CD14-positive monocyte (primary cell): ENCODE measurements around the gene MUC6. TPM values are rescaled to one million over a fixed set of nuclear protein-coding genes. Genes with fewer than 3 reads are reported as not detected.

Experiments
- DNase-seq, 3 donors: peaks; one replicate each; pipeline ENCODE4 v3.0.0-alpha.2; 2011 to 2022
- H2AFZ ChIP-seq: 2 replicates; pipeline ENCODE4 v1.6.0; 2012; ENCODE audit warnings: mild to moderate bottlenecking, low read depth, low read length, inconsistent platforms; ENCODE audit not compliant: insufficient read depth, poor library complexity, severe bottlenecking
- H3K27ac ChIP-seq, 2 donors: 1 replicate in 1 of 2; 2 replicates in 1 of 2; pipeline ENCODE4 v1.5.1; 2012 to 2013; ENCODE audit warnings: low read length in 2 of 2, control low read depth in 1 of 2, inconsistent platforms in 1 of 2, low read depth in 1 of 2, mild to moderate bottlenecking in 1 of 2
- H3K27me3 ChIP-seq, 2 donors: one replicate each; pipeline versions ENCODE4 v1.6.0 to v1.6.1; 2011 to 2013; ENCODE audit warnings: low read length in 2 of 2; ENCODE audit not compliant: control insufficient read depth in 2 of 2, insufficient read depth in 2 of 2
- H3K36me3 ChIP-seq, 2 donors: replicated peaks in 1 of 2; 1 replicate in 1 of 2; 2 replicates in 1 of 2; pipeline versions ENCODE4 v1.5.1 to v1.6.1; 2012 to 2013; ENCODE audit warnings: low read length in 2 of 2, control low read depth in 1 of 2, inconsistent platforms in 1 of 2, mild to moderate bottlenecking in 1 of 2; ENCODE audit not compliant: insufficient read depth in 2 of 2, control insufficient read depth in 1 of 2
- H3K4me1 ChIP-seq, 2 donors: 1 replicate in 1 of 2; 2 replicates in 1 of 2; pipeline versions ENCODE4 v1.5.1 to v1.6.1; 2012 to 2013; ENCODE audit warnings: low read length in 2 of 2, control low read depth in 1 of 2, inconsistent platforms in 1 of 2, mild to moderate bottlenecking in 1 of 2, moderate library complexity in 1 of 2; ENCODE audit not compliant: insufficient read depth in 2 of 2, control insufficient read depth in 1 of 2
- H3K4me2 ChIP-seq: replicated peaks from 2 replicates; pipeline ENCODE3; 2012; ENCODE audit warnings: low read length, moderate library complexity, mild to moderate bottlenecking; ENCODE audit not compliant: poor library complexity, severe bottlenecking; ENCODE audit errors: extremely low read depth
- H3K4me3 ChIP-seq, 3 experiments: fragments of 200-600 bp in 1 of 3; sonication (generic) in 1 of 3; replicated peaks in 1 of 3; 1 replicate in 2 of 3; 2 replicates in 1 of 3; pipeline ENCODE4 v1.5.1; 2011 to 2013; ENCODE audit warnings: low read length in 3 of 3, mild to moderate bottlenecking in 3 of 3, control low read depth in 2 of 3, low read depth in 2 of 3, inconsistent platforms in 1 of 3, moderate library complexity in 1 of 3
- H3K79me2 ChIP-seq: 2 replicates; pipeline ENCODE4 v1.6.0; 2012; ENCODE audit warnings: mild to moderate bottlenecking, control low read depth, inconsistent platforms, low read length, moderate library complexity; ENCODE audit not compliant: insufficient read depth
- H3K9ac ChIP-seq: 2 replicates; pipeline ENCODE4 v1.6.0; 2017; ENCODE audit warnings: low read length, mild to moderate bottlenecking; ENCODE audit not compliant: insufficient read depth, poor library complexity, severe bottlenecking
- H3K9me3 ChIP-seq, 2 donors: replicated peaks in 1 of 2; 1 replicate in 1 of 2; 2 replicates in 1 of 2; pipeline versions ENCODE4 v1.5.1 to v1.6.1; 2012 to 2013; ENCODE audit warnings: low read length in 2 of 2, control low read depth in 1 of 2; ENCODE audit not compliant: control insufficient read depth in 1 of 2, insufficient read depth in 1 of 2
- H4K20me1 ChIP-seq: 2 replicates; pipeline ENCODE4 v1.6.0; 2012; ENCODE audit warnings: mild to moderate bottlenecking, low read length, control low read depth, moderate library complexity; ENCODE audit not compliant: insufficient read depth
- H3K27ac Mint-ChIP-seq, 7 donors: one replicate each; pipeline ENCODE4 v1.8.0; 2020; ENCODE audit warnings: mild to moderate bottlenecking in 7 of 7, mixed read lengths in 7 of 7, moderate library complexity in 6 of 7, inconsistent platforms in 2 of 7
- H3K27me3 Mint-ChIP-seq, 3 donors: one replicate each; pipeline ENCODE4 v1.8.0; 2021 to 2022; ENCODE audit warnings: low read depth in 3 of 3, mild to moderate bottlenecking in 3 of 3, mixed read lengths in 3 of 3, moderate library complexity in 3 of 3, inconsistent platforms in 1 of 3
- H3K36me3 Mint-ChIP-seq, 2 donors: one replicate each; pipeline ENCODE4 v1.8.0; 2020; ENCODE audit warnings: mixed read lengths in 2 of 2, inconsistent platforms in 1 of 2, mild to moderate bottlenecking in 1 of 2
- H3K4me1 Mint-ChIP-seq: one replicate; pipeline ENCODE4 v1.8.0; 2020; ENCODE audit warnings: mild to moderate bottlenecking, mixed read lengths
- H3K4me3 Mint-ChIP-seq, 2 donors: one replicate each; pipeline ENCODE4 v1.8.0; 2020; ENCODE audit warnings: mild to moderate bottlenecking in 2 of 2, mixed read lengths in 2 of 2, moderate library complexity in 1 of 2
- H3K9me3 Mint-ChIP-seq, 7 donors: one replicate each; pipeline ENCODE4 v1.8.0; 2020 to 2022; ENCODE audit warnings: mixed read lengths in 7 of 7, mild to moderate bottlenecking in 6 of 7, moderate library complexity in 6 of 7, inconsistent platforms in 2 of 7
- WGBS: methylation state at CpG from one replicate; pipeline ENCODE4 v1.1.5; 2013; ENCODE audit warnings: missing lambda C conversion rate; ENCODE audit not compliant: insufficient coverage; 5-methylcytosine and 5-hydroxymethylcytosine counted together
- intact Hi-C, 2 donors: fragments of 100-400 bp; cut with micrococcal nuclease; formaldehyde crosslinking; loops; one replicate each; pipeline versions ENCODE4 v1.15.0 to v1.15.1; 2023
- polyA plus RNA-seq, 3 donors: library from polyadenylated mRNA; depleted of rRNA in 1 of 3; unstranded in 2 of 3; stranded (reverse) in 1 of 3; fragments of 300-500 nt in 2 of 3; fragments of >200 nt in 1 of 3; fragmentation: Illumina TruSeq in 2 of 3; gene quantifications; 1 replicate in 2 of 3; 2 replicates in 1 of 3; pipeline ENCODE4 v1.2.3, GENCODE V29; 2012 to 2021
- TF ChIP-seq, protein P1 (sequence below): fragments of 200-600 bp; IDR thresholded peaks from one replicate; pipeline ENCODE4 v1.8.0; 2022; ENCODE audit warnings: antibody characterized with exemption, mild to moderate bottlenecking

MUC6 gene
- polyA plus RNA-seq, 3 donors, result not detected

DNA sequence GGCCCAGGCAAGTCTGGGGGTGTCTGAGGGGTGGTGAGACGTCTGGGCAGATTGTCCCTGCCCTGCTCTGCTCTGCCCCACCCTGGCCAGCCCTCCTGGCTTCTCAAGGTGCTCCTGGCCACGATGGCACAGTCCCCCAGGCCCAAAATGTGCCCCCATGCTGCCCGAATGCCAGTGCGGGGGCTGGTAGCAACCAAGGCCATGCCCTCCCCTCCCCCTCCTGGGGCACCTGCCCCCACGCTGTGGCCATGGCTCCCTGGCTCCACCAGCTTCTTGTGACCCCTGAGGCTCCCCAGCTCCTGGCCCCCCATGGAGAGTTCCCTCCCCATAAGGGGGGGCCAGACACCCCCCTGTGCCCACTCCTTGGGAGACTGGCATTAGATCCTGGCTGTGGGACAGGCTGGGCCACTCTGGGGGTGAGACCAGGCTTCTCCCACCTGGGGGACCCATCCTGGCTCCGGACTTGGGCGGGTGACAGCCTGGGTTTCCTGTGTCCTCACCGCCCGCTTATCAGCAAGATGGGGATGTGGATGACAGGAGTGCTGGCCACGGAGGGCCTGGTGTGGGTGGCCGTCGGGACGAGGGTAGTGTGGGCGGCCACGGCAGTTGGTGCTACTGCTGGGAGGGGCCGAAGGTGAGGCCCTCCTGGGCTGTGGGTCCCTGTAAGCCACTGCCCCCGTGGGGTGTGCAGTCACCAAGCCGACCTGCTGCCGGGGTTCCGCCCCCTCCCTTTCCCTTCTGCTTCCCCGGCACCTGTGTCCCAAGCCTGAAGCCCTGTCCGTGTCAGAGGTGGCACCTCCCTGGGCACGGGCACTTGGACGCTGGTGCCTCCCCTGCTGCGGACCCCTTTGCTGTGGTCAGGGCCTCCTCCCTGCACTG is 15.9 kb upstream of the MUC6 start:
- H3K36me3 ChIP-seq, result no peaks in the 10 kb centered on the region
- no peaks in the 10 kb centered on the region for H3K4me1 ChIP-seq
- no peak overlapping the region for H3K4me3 ChIP-seq
- TF ChIP-seq, protein P1, sequence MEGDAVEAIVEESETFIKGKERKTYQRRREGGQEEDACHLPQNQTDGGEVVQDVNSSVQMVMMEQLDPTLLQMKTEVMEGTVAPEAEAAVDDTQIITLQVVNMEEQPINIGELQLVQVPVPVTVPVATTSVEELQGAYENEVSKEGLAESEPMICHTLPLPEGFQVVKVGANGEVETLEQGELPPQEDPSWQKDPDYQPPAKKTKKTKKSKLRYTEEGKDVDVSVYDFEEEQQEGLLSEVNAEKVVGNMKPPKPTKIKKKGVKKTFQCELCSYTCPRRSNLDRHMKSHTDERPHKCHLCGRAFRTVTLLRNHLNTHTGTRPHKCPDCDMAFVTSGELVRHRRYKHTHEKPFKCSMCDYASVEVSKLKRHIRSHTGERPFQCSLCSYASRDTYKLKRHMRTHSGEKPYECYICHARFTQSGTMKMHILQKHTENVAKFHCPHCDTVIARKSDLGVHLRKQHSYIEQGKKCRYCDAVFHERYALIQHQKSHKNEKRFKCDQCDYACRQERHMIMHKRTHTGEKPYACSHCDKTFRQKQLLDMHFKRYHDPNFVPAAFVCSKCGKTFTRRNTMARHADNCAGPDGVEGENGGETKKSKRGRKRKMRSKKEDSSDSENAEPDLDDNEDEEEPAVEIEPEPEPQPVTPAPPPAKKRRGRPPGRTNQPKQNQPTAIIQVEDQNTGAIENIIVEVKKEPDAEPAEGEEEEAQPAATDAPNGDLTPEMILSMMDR, result no peak
- no peak overlapping the region for H3K4me2 ChIP-seq
- no peak overlapping the region for H2AFZ ChIP-seq
- Mint-ChIP-seq H3K27me3 (peaks cover 11 to 26% (median 18%) of the 10 kb centered on the region in 3 donors), H3K9me3 (no peaks in the 10 kb centered on the region), H3K4me1 (peaks cover 7% of the 10 kb centered on the region), H3K27ac (no peak overlapping the region), H3K4me3 (no peak overlapping the region), H3K36me3 (no peaks in the 10 kb centered on the region)
- intact Hi-C loops, result no loop called here
- 81% methylated on average over 21 of the region's 25 CpGs for WGBS
- H3K9me3 ChIP-seq, result no peaks in the 10 kb centered on the region
- H3K27me3 ChIP-seq, result peaks cover 0 to 6% of the 10 kb centered on the region in 2 donors
- no peak overlapping the region for H3K9ac ChIP-seq
- H3K79me2 ChIP-seq, result no peaks in the 10 kb centered on the region
- no peak overlapping the region for H3K27ac ChIP-seq
- no peaks in the 10 kb centered on the region for H4K20me1 ChIP-seq
- DNase-seq, result no peak

DNA sequence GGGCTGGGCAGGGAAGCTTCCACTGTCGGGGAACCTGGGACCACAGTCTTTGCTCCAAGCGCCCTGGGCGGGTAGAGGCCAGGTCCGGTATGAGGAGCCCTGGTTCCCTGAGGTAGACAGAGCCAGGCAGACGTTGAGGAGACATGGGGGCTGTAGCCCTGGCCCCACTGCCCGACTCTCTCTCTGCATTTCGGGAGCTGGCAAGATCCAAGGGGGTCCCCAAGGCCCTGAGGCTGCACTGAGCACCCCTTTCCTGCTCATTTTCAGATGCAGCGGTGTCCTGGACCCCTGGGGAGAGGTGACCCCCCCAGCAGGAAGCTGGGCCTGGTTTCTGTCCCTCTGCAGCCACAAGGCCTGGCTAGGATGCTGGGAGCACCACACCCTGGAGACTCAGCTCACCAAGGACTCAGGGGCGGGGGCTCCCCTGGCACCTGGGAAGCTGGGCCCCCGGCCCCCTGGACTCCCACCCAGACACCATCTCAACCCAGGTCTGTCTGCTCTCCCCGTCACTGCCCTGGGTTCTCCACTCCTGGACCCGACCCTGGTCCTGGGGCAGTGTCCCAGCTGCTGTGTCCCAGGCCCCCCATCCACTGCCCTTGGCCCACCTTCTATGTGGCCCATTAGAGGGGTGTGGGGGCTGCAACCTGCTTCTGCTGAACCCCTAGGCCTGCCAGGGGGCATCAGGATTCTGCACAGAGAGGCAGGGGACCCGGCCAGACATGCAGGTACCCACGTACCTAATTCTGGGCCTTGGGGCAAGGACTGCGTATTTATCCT is 15.0 kb upstream of the MUC6 start:
- no peaks in the 10 kb centered on the region for H3K36me3 Mint-ChIP-seq
- H3K4me1 Mint-ChIP-seq, result peaks cover 7% of the 10 kb centered on the region
- Histone ChIP-seq H3K4me3 (no peak overlapping the region), H3K27ac (no peak overlapping the region), H3K9me3 (no peaks in the 10 kb centered on the region), H3K79me2 (no peaks in the 10 kb centered on the region), H3K4me2 (no peak overlapping the region), H3K36me3 (no peaks in the 10 kb centered on the region), H3K27me3 (peaks cover 0 to 6% of the 10 kb centered on the region in 2 donors), H3K9ac (no peak overlapping the region), H3K4me1 (no peaks in the 10 kb centered on the region), H2AFZ (no peak overlapping the region), H4K20me1 (no peaks in the 10 kb centered on the region)
- WGBS, result 69% methylated on average over 13 of the region's 15 CpGs
- H3K9me3 Mint-ChIP-seq, result no peaks in the 10 kb centered on the region
- intact Hi-C loops, result loop anchor here in 1 of 2 donors (2.0 kb wide), 1 partner anchor 203 kb away; no protein-coding TSS in a partner anchor
- no peak overlapping the region for H3K4me3 Mint-ChIP-seq
- peaks cover 11 to 27% (median 23%) of the 10 kb centered on the region in 3 donors for H3K27me3 Mint-ChIP-seq
- H3K27ac Mint-ChIP-seq, result no peak overlapping the region
- TF ChIP-seq, protein P1, result peak; percentile 19
- DNase-seq, result no peak
